Loucy (cell line): ENCODE data around the gene FAIM2.

Experiments
- CTCF ChIP-seq: fragments of 200-600 bp; sonication (generic); conservative IDR thresholded peaks from 2 replicates; pipeline ENCODE4 v1.5.1; 2014; ENCODE audit warnings: mild to moderate bottlenecking, antibody characterized with exemption, low read length
- EZH2phosphoT487 ChIP-seq: fragments of 200-600 bp; IDR thresholded peaks from 2 replicates; pipeline ENCODE4 v1.6.1; 2018; ENCODE audit warnings: antibody characterized with exemption, mild to moderate bottlenecking, moderate library complexity, borderline replicate concordance

GRCh38 chr12:49825360-49825970 is 78.2 kb downstream of the FAIM2 start:
- TF ChIP-seq CTCF (no peak), EZH2phosphoT487 (no peak)
